ENCODE data around the gene CARMIL1.

The CARMIL1 gene

DNA sequence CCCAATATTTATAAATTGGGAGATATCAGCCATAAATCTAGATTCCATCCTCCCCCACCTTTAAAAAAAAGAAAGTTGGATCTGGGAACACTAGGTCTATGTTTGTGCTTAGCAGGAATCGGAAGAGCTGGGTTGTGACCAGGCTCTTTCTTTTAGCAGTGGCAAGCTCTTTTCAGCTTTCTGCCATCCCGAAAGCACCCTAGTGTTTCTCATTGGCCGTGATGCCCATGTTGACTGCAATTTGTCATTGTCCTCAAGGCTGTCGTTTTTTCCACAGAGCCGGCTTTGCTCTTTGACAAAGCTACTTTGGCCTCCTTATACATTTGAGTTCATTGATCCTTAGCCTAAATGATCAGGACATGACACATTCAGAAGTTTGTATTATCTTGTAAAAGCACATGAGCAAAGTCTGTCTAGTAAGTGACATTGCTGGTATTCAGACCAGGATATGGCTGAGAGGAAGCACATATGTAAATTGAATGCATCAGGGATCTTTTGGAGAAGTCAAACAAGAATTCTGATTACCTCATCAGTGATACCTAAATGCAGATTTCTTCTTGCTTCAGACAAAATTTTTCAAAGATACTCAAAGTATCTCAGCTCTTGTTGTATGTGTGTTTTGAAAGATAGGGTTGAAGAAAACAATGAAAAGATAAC lies 50.1 kb downstream of the CARMIL1 start:
- H3K79me2 ChIP-seq (ENCODE audit: low read length), result no peaks in the 10 kb centered on the region
- no peaks in the 10 kb centered on the region for H3K4me1 ChIP-seq (ENCODE audit: low read length)
- H3K27ac ChIP-seq (ENCODE audit: low read length), result no peak overlapping the region
- no peaks in the 10 kb centered on the region for H4K20me1 ChIP-seq (ENCODE audit: insufficient read depth, low read length)
- no peaks in the 10 kb centered on the region for H3K36me3 ChIP-seq (replicated peaks; ENCODE audit: low read depth, low read length)
- H3K4me2 ChIP-seq (ENCODE audit: low read length), result no peak overlapping the region
- no peak overlapping the region for H2AFZ ChIP-seq (ENCODE audit: low read depth, low read length)
- peaks cover 6% of the 10 kb centered on the region for H3K27me3 ChIP-seq (ENCODE audit: low read depth, low read length)
- TF ChIP-seq, protein P1, sequence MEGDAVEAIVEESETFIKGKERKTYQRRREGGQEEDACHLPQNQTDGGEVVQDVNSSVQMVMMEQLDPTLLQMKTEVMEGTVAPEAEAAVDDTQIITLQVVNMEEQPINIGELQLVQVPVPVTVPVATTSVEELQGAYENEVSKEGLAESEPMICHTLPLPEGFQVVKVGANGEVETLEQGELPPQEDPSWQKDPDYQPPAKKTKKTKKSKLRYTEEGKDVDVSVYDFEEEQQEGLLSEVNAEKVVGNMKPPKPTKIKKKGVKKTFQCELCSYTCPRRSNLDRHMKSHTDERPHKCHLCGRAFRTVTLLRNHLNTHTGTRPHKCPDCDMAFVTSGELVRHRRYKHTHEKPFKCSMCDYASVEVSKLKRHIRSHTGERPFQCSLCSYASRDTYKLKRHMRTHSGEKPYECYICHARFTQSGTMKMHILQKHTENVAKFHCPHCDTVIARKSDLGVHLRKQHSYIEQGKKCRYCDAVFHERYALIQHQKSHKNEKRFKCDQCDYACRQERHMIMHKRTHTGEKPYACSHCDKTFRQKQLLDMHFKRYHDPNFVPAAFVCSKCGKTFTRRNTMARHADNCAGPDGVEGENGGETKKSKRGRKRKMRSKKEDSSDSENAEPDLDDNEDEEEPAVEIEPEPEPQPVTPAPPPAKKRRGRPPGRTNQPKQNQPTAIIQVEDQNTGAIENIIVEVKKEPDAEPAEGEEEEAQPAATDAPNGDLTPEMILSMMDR (IDR thresholded peaks at IDR 0.05; ENCODE audit: low read depth, low read length), result no peak
- no peak for TF ChIP-seq EZH2phosphoT487 (IDR thresholded peaks at IDR 0.05; ENCODE audit: low read depth)
- H3K9ac ChIP-seq (ENCODE audit: low read length), result no peak overlapping the region
- no peaks in the 10 kb centered on the region for H3K9me3 ChIP-seq (ENCODE audit: insufficient read depth, low read length)
- H3K4me3 ChIP-seq (ENCODE audit: low read length), result no peak overlapping the region

DNA sequence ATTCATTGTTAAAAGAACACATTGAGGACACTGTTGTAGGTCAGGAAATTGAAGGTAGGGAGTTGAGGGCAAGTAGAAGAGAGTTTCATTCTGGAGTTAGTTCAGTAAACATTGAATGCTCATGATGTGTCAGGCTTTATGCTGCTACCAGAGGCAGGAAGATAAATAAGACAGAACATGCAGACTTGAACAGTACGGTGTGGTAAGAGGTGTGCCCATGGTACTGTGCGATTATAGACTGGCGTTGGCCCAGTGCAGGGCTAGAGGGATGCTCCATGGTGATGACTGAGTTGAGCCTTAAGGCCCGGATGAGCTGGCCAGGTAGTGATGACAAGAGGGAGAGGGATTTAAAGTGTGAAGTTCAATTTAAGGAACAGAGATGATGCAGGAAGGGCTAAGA lies 50.8 kb downstream of the CARMIL1 start:
- Histone ChIP-seq H3K9me3 (ENCODE audit: insufficient read depth, low read length) (no peaks in the 10 kb centered on the region), H3K4me2 (ENCODE audit: low read length) (no peak overlapping the region), H4K20me1 (ENCODE audit: insufficient read depth, low read length) (no peaks in the 10 kb centered on the region), H3K4me3 (ENCODE audit: low read length) (no peak overlapping the region), H3K27ac (ENCODE audit: low read length) (no peak overlapping the region), H3K27me3 (ENCODE audit: low read depth, low read length) (peaks cover 6% of the 10 kb centered on the region), H3K36me3 (replicated peaks; ENCODE audit: low read depth, low read length) (no peaks in the 10 kb centered on the region), H3K9ac (ENCODE audit: low read length) (no peak overlapping the region), H3K79me2 (ENCODE audit: low read length) (no peaks in the 10 kb centered on the region), H3K4me1 (ENCODE audit: low read length) (no peaks in the 10 kb centered on the region), H2AFZ (ENCODE audit: low read depth, low read length) (no peak overlapping the region)
- TF ChIP-seq, protein P1 (IDR thresholded peaks at IDR 0.05; ENCODE audit: low read depth, low read length), result no peak
- no peak for TF ChIP-seq EZH2phosphoT487 (IDR thresholded peaks at IDR 0.05; ENCODE audit: low read depth)

- H3K4me3 ChIP-seq (ENCODE audit: low read length), result no peak overlapping the region
- H3K4me2 ChIP-seq (ENCODE audit: low read length), result no peak overlapping the region
- H3K79me2 ChIP-seq (ENCODE audit: low read length), result no peaks in the 10 kb centered on the region
- no peaks in the 10 kb centered on the region for H3K9me3 ChIP-seq (ENCODE audit: insufficient read depth, low read length)
- peaks cover 6% of the 10 kb centered on the region for H3K27me3 ChIP-seq (ENCODE audit: low read depth, low read length)
- no peaks in the 10 kb centered on the region for H4K20me1 ChIP-seq (ENCODE audit: insufficient read depth, low read length)
- H3K27ac ChIP-seq (ENCODE audit: low read length), result no peak overlapping the region
- no peak overlapping the region for H2AFZ ChIP-seq (ENCODE audit: low read depth, low read length)
- no peaks in the 10 kb centered on the region for H3K36me3 ChIP-seq (replicated peaks; ENCODE audit: low read depth, low read length)
- no peaks in the 10 kb centered on the region for H3K4me1 ChIP-seq (ENCODE audit: low read length)
- H3K9ac ChIP-seq (ENCODE audit: low read length), result no peak overlapping the region
- TF ChIP-seq, protein P1 (IDR thresholded peaks at IDR 0.05; ENCODE audit: low read depth, low read length), result no peak
- no peak for TF ChIP-seq EZH2phosphoT487 (IDR thresholded peaks at IDR 0.05; ENCODE audit: low read depth)
These were observed 51.9 kb downstream of the CARMIL1 start for GRCh38 chr6:25330796-25331685.

DNA sequence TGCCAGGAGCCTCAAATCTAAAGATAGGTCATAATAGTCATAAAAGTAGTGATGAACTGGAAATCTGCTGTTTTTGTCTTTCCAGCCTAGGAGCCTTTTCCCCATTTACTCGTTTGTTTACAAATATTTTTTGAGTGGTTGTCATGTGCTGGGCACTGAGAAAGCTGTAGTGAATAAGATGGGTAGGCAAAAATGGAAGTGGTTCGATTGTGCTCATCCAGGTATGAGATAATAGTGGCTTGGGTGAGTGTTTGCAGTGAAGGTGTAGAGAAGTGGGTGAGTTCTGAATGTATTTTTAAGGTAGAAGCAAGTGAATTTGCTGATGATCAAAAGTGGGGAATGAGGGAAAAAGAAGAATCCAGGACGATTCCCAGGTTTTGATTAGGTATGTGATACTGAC lies 53.0 kb downstream of the CARMIL1 start:
- H3K27ac ChIP-seq (ENCODE audit: low read length), result no peak overlapping the region
- H4K20me1 ChIP-seq (ENCODE audit: insufficient read depth, low read length), result no peaks in the 10 kb centered on the region
- no peaks in the 10 kb centered on the region for H3K9me3 ChIP-seq (ENCODE audit: insufficient read depth, low read length)
- H3K4me3 ChIP-seq (ENCODE audit: low read length), result no peak overlapping the region
- no peak overlapping the region for H3K4me2 ChIP-seq (ENCODE audit: low read length)
- peaks cover 6% of the 10 kb centered on the region for H3K27me3 ChIP-seq (ENCODE audit: low read depth, low read length)
- H3K9ac ChIP-seq (ENCODE audit: low read length), result no peak overlapping the region
- no peaks in the 10 kb centered on the region for H3K4me1 ChIP-seq (ENCODE audit: low read length)
- H2AFZ ChIP-seq (ENCODE audit: low read depth, low read length), result no peak overlapping the region
- no peaks in the 10 kb centered on the region for H3K36me3 ChIP-seq (replicated peaks; ENCODE audit: low read depth, low read length)
- H3K79me2 ChIP-seq (ENCODE audit: low read length), result no peaks in the 10 kb centered on the region
- no peak for TF ChIP-seq EZH2phosphoT487 (IDR thresholded peaks at IDR 0.05; ENCODE audit: low read depth)
- TF ChIP-seq, protein P1 (IDR thresholded peaks at IDR 0.05; ENCODE audit: low read depth, low read length), result no peak
